ENCODE data around the gene RRAD. TPM values are rescaled to one million over a fixed set of nuclear protein-coding genes. Genes with fewer than 3 reads are reported as not detected.

RRAD gene
- total RNA-seq, 1 donor from 2014 or later = 54.2 TPM

- TF ChIP-seq, protein P1, sequence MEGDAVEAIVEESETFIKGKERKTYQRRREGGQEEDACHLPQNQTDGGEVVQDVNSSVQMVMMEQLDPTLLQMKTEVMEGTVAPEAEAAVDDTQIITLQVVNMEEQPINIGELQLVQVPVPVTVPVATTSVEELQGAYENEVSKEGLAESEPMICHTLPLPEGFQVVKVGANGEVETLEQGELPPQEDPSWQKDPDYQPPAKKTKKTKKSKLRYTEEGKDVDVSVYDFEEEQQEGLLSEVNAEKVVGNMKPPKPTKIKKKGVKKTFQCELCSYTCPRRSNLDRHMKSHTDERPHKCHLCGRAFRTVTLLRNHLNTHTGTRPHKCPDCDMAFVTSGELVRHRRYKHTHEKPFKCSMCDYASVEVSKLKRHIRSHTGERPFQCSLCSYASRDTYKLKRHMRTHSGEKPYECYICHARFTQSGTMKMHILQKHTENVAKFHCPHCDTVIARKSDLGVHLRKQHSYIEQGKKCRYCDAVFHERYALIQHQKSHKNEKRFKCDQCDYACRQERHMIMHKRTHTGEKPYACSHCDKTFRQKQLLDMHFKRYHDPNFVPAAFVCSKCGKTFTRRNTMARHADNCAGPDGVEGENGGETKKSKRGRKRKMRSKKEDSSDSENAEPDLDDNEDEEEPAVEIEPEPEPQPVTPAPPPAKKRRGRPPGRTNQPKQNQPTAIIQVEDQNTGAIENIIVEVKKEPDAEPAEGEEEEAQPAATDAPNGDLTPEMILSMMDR (IDR thresholded peaks at IDR 0.05) = peak; percentile 86 to 93 (median 88)
- peak overlapping the region; percentile 40 to 54 for H3K27ac ChIP-seq
- no peak overlapping the region for H3K4me3 ChIP-seq
- H3K4me1 ChIP-seq = peaks cover 16 to 39% of the 10 kb centered on the region in 2 donors
- DNase-seq (ENCODE audit: low spot score in 2 of 2) = peak in 1 of 2 donors; percentile 85
- no peaks in the 10 kb centered on the region for H3K27me3 ChIP-seq
- intact Hi-C loops (cut with DNase I) = loop anchor here (1.0 to 2.0 kb wide), 3 partner anchors 28 to 260 kb away; no protein-coding TSS in a partner anchor
- H3K9me3 ChIP-seq = no peaks in the 10 kb centered on the region
- H3K36me3 ChIP-seq = no peaks in the 10 kb centered on the region
Observed at GRCh38 chr16:66894948-66895688, 30.2 kb downstream of the RRAD start.

DNA sequence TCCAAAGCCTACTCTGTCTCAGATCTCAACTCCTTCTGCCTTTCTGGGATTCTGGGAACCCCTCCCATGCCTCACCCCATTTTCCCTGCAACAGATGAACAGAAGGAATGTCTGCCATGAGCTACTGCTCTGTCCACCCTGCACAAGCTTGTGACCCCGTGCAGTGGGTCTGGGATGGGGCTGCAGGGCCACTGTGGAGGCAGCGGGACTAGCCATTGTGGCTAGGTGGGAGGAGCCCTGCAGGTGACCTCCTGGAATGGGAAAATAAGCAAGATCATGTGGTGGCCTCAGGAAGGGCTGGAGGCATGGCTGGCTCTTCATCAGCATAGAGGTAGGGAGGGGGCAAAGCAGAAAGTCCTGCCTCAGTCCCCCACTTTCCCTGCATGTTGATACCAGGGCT lies 31.3 kb downstream of the RRAD start:
- TF ChIP-seq, protein P1 (IDR thresholded peaks at IDR 0.05) = no peak
- intact Hi-C loops (cut with DNase I) = loop anchor here (2.0 kb wide), 2 partner anchors 53 to 261 kb away; no protein-coding TSS in a partner anchor
- no peak for DNase-seq (ENCODE audit: low spot score in 2 of 2)
- no peaks in the 10 kb centered on the region for H3K36me3 ChIP-seq
- no peaks in the 10 kb centered on the region for H3K27me3 ChIP-seq
- no peaks in the 10 kb centered on the region for H3K9me3 ChIP-seq
- peaks cover 5 to 28% of the 10 kb centered on the region in 2 donors for H3K4me1 ChIP-seq
- no peak overlapping the region for H3K27ac ChIP-seq
- no peak overlapping the region for H3K4me3 ChIP-seq

- no peaks in the 10 kb centered on the region for H3K27me3 ChIP-seq
- no peak overlapping the region for H3K4me3 ChIP-seq
- no peak overlapping the region for H3K27ac ChIP-seq
- no peaks in the 10 kb centered on the region for H3K9me3 ChIP-seq
- no peak for DNase-seq (ENCODE audit: low spot score in 2 of 2)
- H3K4me1 ChIP-seq = peaks cover 0 to 15% of the 10 kb centered on the region in 2 donors
- no peaks in the 10 kb centered on the region for H3K36me3 ChIP-seq
- TF ChIP-seq, protein P1 (IDR thresholded peaks at IDR 0.05) = no peak
- intact Hi-C loops (cut with DNase I) = no loop called here
Observed at GRCh38 chr16:66891797-66892196, 33.5 kb downstream of the RRAD start.

DNA sequence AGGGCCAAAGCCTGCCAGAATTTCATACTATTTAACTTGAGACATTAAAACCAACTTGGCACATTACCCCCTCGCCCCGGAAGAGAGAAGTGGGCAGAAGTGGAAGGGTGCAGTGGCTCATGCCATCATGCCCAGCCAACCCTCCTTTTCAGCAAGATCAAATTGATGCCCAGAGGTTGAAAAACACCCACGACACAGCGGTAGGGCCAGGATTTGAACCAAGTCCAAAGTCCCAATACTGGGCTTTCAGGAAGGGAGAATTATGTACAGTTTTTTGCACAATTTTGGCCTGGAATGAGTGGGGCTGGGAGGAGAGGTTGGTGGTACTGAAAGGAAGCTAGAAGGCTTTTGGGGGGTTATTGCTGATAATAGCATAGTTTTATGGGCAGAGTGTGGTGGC lies 34.0 kb downstream of the RRAD start:
- TF ChIP-seq, protein P1 (IDR thresholded peaks at IDR 0.05) = no peak
- Histone ChIP-seq H3K27ac (no peak overlapping the region), H3K4me1 (peaks cover 0 to 11% of the 10 kb centered on the region in 2 donors), H3K36me3 (no peaks in the 10 kb centered on the region), H3K4me3 (no peak overlapping the region), H3K27me3 (no peaks in the 10 kb centered on the region), H3K9me3 (no peaks in the 10 kb centered on the region)
- DNase-seq (ENCODE audit: low spot score in 2 of 2) = no peak
- intact Hi-C loops (cut with DNase I) = no loop called here

GRCh38 chr16:66890799-66891198 lies 34.5 kb downstream of the RRAD start:
- no peak overlapping the region for H3K27ac ChIP-seq
- no peaks in the 10 kb centered on the region for H3K9me3 ChIP-seq
- TF ChIP-seq, protein P1 (IDR thresholded peaks at IDR 0.05) = no peak
- no peak overlapping the region for H3K4me3 ChIP-seq
- H3K27me3 ChIP-seq = no peaks in the 10 kb centered on the region
- peaks cover 0 to under 1% of the 10 kb centered on the region in 2 donors for H3K36me3 ChIP-seq
- H3K4me1 ChIP-seq = peaks cover 0 to 6% of the 10 kb centered on the region in 2 donors
- DNase-seq (ENCODE audit: low spot score in 2 of 2) = no peak
- intact Hi-C loops (cut with DNase I) = no loop called here

All from ascending aorta (tissue), 2 donors.